Left ventricle myocardium superior (tissue), 1 donor: Measurements from ENCODE around the gene ZNF76. TPM values are rescaled to one million over a fixed set of nuclear protein-coding genes. Genes with fewer than 3 reads are reported as not detected.
"Not testable (repeated sequence)": the region's sequence is repeated elsewhere in the genome, so short reads cannot be mapped to it uniquely, and the experiment has no call there.

Source experiments
- ATAC-seq: fragments of 200-7000 bp; cut with Tn5 transposase; one replicate; pipeline ENCODE4 v1.9.1; 2020; ENCODE audit warnings: mild to moderate bottlenecking, moderate library complexity
- DNase-seq: peaks from one replicate; pipeline ENCODE4 v3.0.0-alpha.2; 2020
- intact Hi-C: fragments of 100-400 bp; cut with micrococcal nuclease; formaldehyde crosslinking; loops from one replicate; pipeline ENCODE4 v1.11.0; 2022
- total RNA-seq: library from RNA; stranded (reverse); fragmentation: NEBNext Ultra II Directional; extraction: Animal tissue kit (Norgen Biotek cat#: 25700); gene quantifications from one replicate; pipeline ENCODE4 v1.2.1, GENCODE V29; 2021
- donor health status: DM: no; HTN: yes; CAD: no; lungs with severe emphysema.

Gene ZNF76
- total RNA-seq, 1 donor from 2014 or later: 44.1 TPM

GRCh38 chr6:35312076-35312800, 52.7 kb downstream of the ZNF76 start:
- intact Hi-C loops: no loop called here
- no peak for ATAC-seq
- DNase-seq: no peak

- ATAC-seq: no peak
- intact Hi-C loops: no loop called here
- DNase-seq: no peak
These were observed 53.3 kb downstream of the ZNF76 start for GRCh38 chr6:35312807-35313206.

- ATAC-seq (peak; percentile 47), DNase-seq (no peak)
- intact Hi-C loops: no loop called here
These were observed 58.1 kb downstream of the ZNF76 start for GRCh38 chr6:35317483-35318195.

GRCh38 chr6:35318196-35319171, 58.9 kb downstream of the ZNF76 start:
- ATAC-seq: peak; percentile 100
- DNase-seq: peak; percentile 90
- intact Hi-C loops: no loop called here

- no peak for ATAC-seq
- intact Hi-C loops: no loop called here
- no peak for DNase-seq
These were observed 60.0 kb downstream of the ZNF76 start for GRCh38 chr6:35319346-35320030.

GRCh38 chr6:35320031-35320410, 60.5 kb downstream of the ZNF76 start:
- no peak for DNase-seq
- intact Hi-C loops: no loop called here
- no peak for ATAC-seq

- no peak for DNase-seq
- intact Hi-C loops: no loop called here
- ATAC-seq: no peak
These were observed 61.6 kb downstream of the ZNF76 start for GRCh38 chr6:35321091-35321490.

- intact Hi-C loops: no loop called here
- peak; percentile 61 for DNase-seq
- peak; percentile 83 for ATAC-seq
These were observed 68.0 kb downstream of the ZNF76 start for GRCh38 chr6:35327349-35328027.

- DNase-seq (no peak), ATAC-seq (no peak)
- intact Hi-C loops: no loop called here
These were observed 68.7 kb downstream of the ZNF76 start for GRCh38 chr6:35328108-35328723.

- intact Hi-C loops, DNase-seq, ATAC-seq: not testable (repeated sequence)
These were observed 69.4 kb downstream of the ZNF76 start for GRCh38 chr6:35328965-35329364.

GRCh38 chr6:35330541-35331119, 71.1 kb downstream of the ZNF76 start:
- no peak for ATAC-seq

GRCh38 chr6:35332074-35332887, 72.7 kb downstream of the ZNF76 start:
- DNase-seq (peak; percentile 61), ATAC-seq (peak; percentile 65)
- intact Hi-C loops: not testable (repeated sequence)

More at GRCh38 chr6:35330541-35331119, 71.1 kb downstream of the ZNF76 start:
- no peak for DNase-seq
- intact Hi-C loops: no loop called here

GRCh38 chr6:35341557-35341956, 82.0 kb downstream of the ZNF76 start:
- ATAC-seq (no peak), DNase-seq (no peak)
- intact Hi-C loops: loop anchor here (5.0 kb wide), 1 partner anchor 106 kb away; no protein-coding TSS in a partner anchor

- peak; percentile 99 for DNase-seq
- ATAC-seq: peak; percentile 100
- intact Hi-C loops: loop anchor here (5.0 kb wide), 1 partner anchor 105 kb away; no protein-coding TSS in a partner anchor
These were observed 82.9 kb downstream of the ZNF76 start, which contains the start of gene PPARD for GRCh38 chr6:35342258-35343091. Gene PPARD, plus strand, starts transcription at chr6:35342558. Its CDS starts 68,530 bp downstream, at chr6:35411088.

GRCh38 chr6:35343092-35343834, 83.7 kb downstream of the ZNF76 start:
- peak; percentile 67 for DNase-seq
- ATAC-seq: no peak
- intact Hi-C loops: loop anchor here (5.0 kb wide), 1 partner anchor 104 kb away; no protein-coding TSS in a partner anchor
